Right lobe of liver (tissue), 6 donors: ENCODE data around the gene C11orf21. TPM values are rescaled to one million over a fixed set of nuclear protein-coding genes. Genes with fewer than 3 reads are reported as not detected.

ENCODE experiments used
- ATAC-seq, 4 donors: fragments of 200-7000 bp; cut with Tn5 transposase; one replicate each; pipeline ENCODE4 v1.9.1; 2020; ENCODE audit warnings: mild to moderate bottlenecking in 4 of 4, moderate library complexity in 4 of 4
- DNase-seq, 3 donors: peaks; one replicate each; pipeline ENCODE4 v3.0.0-alpha.2; 2020
- H3K27ac ChIP-seq, 3 donors: fragments of 200-600 bp; one replicate each; pipeline ENCODE4 v1.8.0; 2022
- H3K27me3 ChIP-seq, 2 donors: fragments of 200-600 bp; one replicate each; pipeline ENCODE4 v1.8.0; 2022
- H3K36me3 ChIP-seq, 4 donors: fragments of 200-600 bp; sonication (generic) in 1 of 4; one replicate each; pipeline versions ENCODE4 v1.5.1 to v1.8.0; 2017 to 2022; ENCODE audit warnings: control low read depth in 1 of 4
- H3K4me1 ChIP-seq, 4 donors: fragments of 200-600 bp; sonication (generic) in 1 of 4; one replicate each; pipeline versions ENCODE4 v1.5.1 to v1.8.0; 2017 to 2022; ENCODE audit warnings: control low read depth in 1 of 4
- H3K4me3 ChIP-seq, 3 donors: fragments of 200-600 bp; one replicate each; pipeline ENCODE4 v1.8.0; 2022
- H3K9me3 ChIP-seq, 4 donors: fragments of 200-600 bp; sonication (generic) in 1 of 4; one replicate each; pipeline versions ENCODE4 v1.5.1 to v1.8.0; 2017 to 2022; ENCODE audit warnings: control low read depth in 1 of 4
- CTCF ChIP-seq, 4 donors: fragments of 200-600 bp in 3 of 4; fragments of 450-650 bp in 1 of 4; IDR thresholded peaks; one replicate each; pipeline versions ENCODE4 v1.5.1 to v1.8.0; 2016 to 2022; ENCODE audit warnings: antibody characterized with exemption in 4 of 4, mild to moderate bottlenecking in 2 of 4
- POLR2A ChIP-seq: fragments of 450-650 bp; IDR thresholded peaks from one replicate; pipeline ENCODE4 v1.6.1; 2017; ENCODE audit warnings: antibody characterized with exemption, mild to moderate bottlenecking
- WGBS: methylation state at CpG from one replicate; pipeline ENCODE4 v1.1.6; 2018; ENCODE audit warnings: low coverage, low lambda C conversion rate; ENCODE audit not compliant: insufficient coverage; ENCODE audit errors: missing lambda C conversion rate; 5-methylcytosine and 5-hydroxymethylcytosine counted together
- intact Hi-C, 2 donors: fragments of 100-400 bp; cut with DNase I; formaldehyde crosslinking; loops; one replicate each; pipeline versions ENCODE4 v1.11.2 to v1.14.1; 2022
- total RNA-seq, 6 experiments: library from RNA; depleted of rRNA in 2 of 6; stranded (reverse); fragments of >200 nt in 2 of 6; fragmentation: NEBNext Ultra II Directional in 3 of 6; extraction: Animal tissue kit (Norgen Biotek cat#: 25700) in 3 of 6; gene quantifications; one replicate each; pipeline versions ENCODE4 v1.1.0 to v1.2.4, GENCODE V29; 2016 to 2023
- donor health status: DM: no; HTN: yes; CAD: no.
- donor health status: DM: no; HTN: no; CAD: no.
- donor health status: DM: no; HTN: no; CAD: no.
- donor health status: DM: no; HTN: yes; CAD: no.
- donor health status: DM: no; HTN: yes; CAD: no.

C11orf21 gene
- total RNA-seq, 6 experiments from 2014 or later = 0.25 to 0.51 (median 0.39) TPM

GRCh38 chr11:2300290-2300935 lies 1.3 kb downstream of the C11orf21 start:
- TF ChIP-seq POLR2A = no peak
- no peak for TF ChIP-seq CTCF (IDR thresholded peaks at IDR 0.05)
- ATAC-seq (no peak), DNase-seq (peak in 2 of 3 donors; percentile 48 to 55)
- no peaks in the 10 kb centered on the region for H3K36me3 ChIP-seq
- peak overlapping the region in 1 of 3 donors; percentile 8 for H3K27ac ChIP-seq
- no peaks in the 10 kb centered on the region for H3K9me3 ChIP-seq
- intact Hi-C loops = loop anchor here in 1 of 2 donors (5.0 kb wide), 1 partner anchor 103 kb away; no protein-coding TSS in a partner anchor
- 58% methylated on average over 4 of the region's 19 CpGs for WGBS
- no peak overlapping the region for H3K4me3 ChIP-seq
- no peaks in the 10 kb centered on the region for H3K27me3 ChIP-seq
- peaks cover 0 to 6% (median 2%) of the 10 kb centered on the region in 4 donors for H3K4me1 ChIP-seq

GRCh38 chr11:2299773-2300172 lies 1.9 kb downstream of the C11orf21 start:
- Histone ChIP-seq H3K36me3 (no peaks in the 10 kb centered on the region), H3K27ac (no peak overlapping the region), H3K9me3 (no peaks in the 10 kb centered on the region), H3K4me1 (no peaks in the 10 kb centered on the region), H3K4me3 (no peak overlapping the region), H3K27me3 (no peaks in the 10 kb centered on the region)
- no peak for ATAC-seq
- intact Hi-C loops = loop anchor here (5.0 kb wide), 1 partner anchor 102 kb away; no protein-coding TSS in a partner anchor
- no peak for DNase-seq
- TF ChIP-seq CTCF (IDR thresholded peaks at IDR 0.05) (no peak), POLR2A (no peak)
- 60% methylated on average over 1 of the region's 10 CpGs for WGBS

- Histone ChIP-seq H3K4me3 (no peak overlapping the region), H3K36me3 (no peaks in the 10 kb centered on the region), H3K4me1 (no peaks in the 10 kb centered on the region), H3K9me3 (no peaks in the 10 kb centered on the region), H3K27ac (no peak overlapping the region), H3K27me3 (no peaks in the 10 kb centered on the region)
- peak in 3 of 4 donors; percentile 26 to 48 (median 43) for ATAC-seq
- intact Hi-C loops = loop anchor here in 1 of 2 donors (5.0 kb wide), 1 partner anchor 102 kb away; no protein-coding TSS in a partner anchor
- 19% methylated on average over 3 of the region's 18 CpGs for WGBS
- peak in 2 of 3 donors; percentile 48 to 60 for DNase-seq
- TF ChIP-seq CTCF (IDR thresholded peaks at IDR 0.05) = peak; percentile 34 to 47 (median 38)
- TF ChIP-seq POLR2A = no peak
Measured at GRCh38 chr11:2298795-2299761, 2.6 kb downstream of the C11orf21 start.

- intact Hi-C loops = loop anchor here in 1 of 2 donors (5.0 kb wide), 1 partner anchor 101 kb away; no protein-coding TSS in a partner anchor
Measured at GRCh38 chr11:2298131-2298794, 3.5 kb downstream of the C11orf21 start.

More at GRCh38 chr11:2298131-2298794, 3.5 kb downstream of the C11orf21 start:
- ATAC-seq (no peak), DNase-seq (peak in 1 of 3 donors; percentile 41)
- H3K9me3 ChIP-seq = no peaks in the 10 kb centered on the region
- 53% methylated on average over 6 of the region's 14 CpGs for WGBS
- H3K27ac ChIP-seq = no peak overlapping the region
- no peaks in the 10 kb centered on the region for H3K4me1 ChIP-seq
- no peak for TF ChIP-seq CTCF (IDR thresholded peaks at IDR 0.05)
- TF ChIP-seq POLR2A = no peak
- no peaks in the 10 kb centered on the region for H3K27me3 ChIP-seq
- no peak overlapping the region for H3K4me3 ChIP-seq
- H3K36me3 ChIP-seq = no peaks in the 10 kb centered on the region
